ENCODE measurements around the gene LRMDA.

Gene LRMDA

DNA sequence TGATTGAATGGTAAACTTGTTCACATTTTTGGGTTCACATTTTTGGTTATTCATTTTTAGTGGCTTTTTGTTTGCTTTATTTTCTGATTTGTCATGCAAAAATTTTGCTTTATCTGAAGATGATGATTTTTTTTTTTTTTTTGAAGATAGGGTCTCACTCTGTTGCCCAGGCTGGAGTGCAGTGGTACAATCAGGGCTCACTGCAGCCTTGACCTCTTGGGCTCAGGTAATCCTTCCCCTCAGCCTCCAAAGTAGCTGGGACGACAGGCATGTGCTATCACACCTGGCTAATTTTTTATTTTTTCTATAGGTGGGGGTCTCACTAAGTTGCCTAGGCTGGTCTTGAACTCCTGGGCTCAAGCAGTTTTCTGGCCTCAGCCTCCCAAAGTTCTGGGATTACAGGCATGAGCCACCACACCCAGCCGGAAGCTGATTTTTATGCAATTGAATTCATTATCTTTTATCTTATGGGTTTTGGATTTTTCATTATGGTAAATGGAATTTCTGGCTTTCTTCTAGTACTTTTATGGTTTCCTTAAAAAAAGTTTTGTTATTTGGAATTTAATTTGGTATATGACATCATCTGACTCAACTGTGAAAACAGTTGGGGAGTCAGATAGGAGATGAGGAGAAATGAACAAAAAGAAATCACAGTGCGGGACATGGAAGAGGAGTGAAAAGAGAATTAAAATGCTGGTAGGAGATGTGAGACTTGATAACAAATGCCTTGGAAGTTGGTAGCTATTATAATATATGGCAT, 158.7 kb downstream of the LRMDA start:
- CTCF ChIA-PET = no interaction called here
- DNase-seq (ENCODE audit: extremely low spot score) = no peak
- POLR2A ChIA-PET = no interaction called here
- no peak for TF ChIP-seq CTCF (IDR thresholded peaks at IDR 0.05; ENCODE audit: control extremely low read depth, extremely low read depth, low read depth, missing control alignments)

- CTCF ChIA-PET = no interaction called here
Observed at GRCh38 chr10:75592151-75592787, 160.8 kb downstream of the LRMDA start.

GRCh38 chr10:75592791-75593643, 161.6 kb downstream of the LRMDA start:
- POLR2A ChIA-PET = no interaction called here
- DNase-seq (ENCODE audit: extremely low spot score) = no peak
- CTCF ChIA-PET = no interaction called here
- no peak for TF ChIP-seq CTCF (IDR thresholded peaks at IDR 0.05; ENCODE audit: control extremely low read depth, extremely low read depth, low read depth, missing control alignments)

More at GRCh38 chr10:75592151-75592787, 160.8 kb downstream of the LRMDA start:
- POLR2A ChIA-PET = no interaction called here
- DNase-seq (ENCODE audit: extremely low spot score) = no peak
- TF ChIP-seq CTCF (IDR thresholded peaks at IDR 0.05; ENCODE audit: control extremely low read depth, extremely low read depth, low read depth, missing control alignments) = no peak

DNA sequence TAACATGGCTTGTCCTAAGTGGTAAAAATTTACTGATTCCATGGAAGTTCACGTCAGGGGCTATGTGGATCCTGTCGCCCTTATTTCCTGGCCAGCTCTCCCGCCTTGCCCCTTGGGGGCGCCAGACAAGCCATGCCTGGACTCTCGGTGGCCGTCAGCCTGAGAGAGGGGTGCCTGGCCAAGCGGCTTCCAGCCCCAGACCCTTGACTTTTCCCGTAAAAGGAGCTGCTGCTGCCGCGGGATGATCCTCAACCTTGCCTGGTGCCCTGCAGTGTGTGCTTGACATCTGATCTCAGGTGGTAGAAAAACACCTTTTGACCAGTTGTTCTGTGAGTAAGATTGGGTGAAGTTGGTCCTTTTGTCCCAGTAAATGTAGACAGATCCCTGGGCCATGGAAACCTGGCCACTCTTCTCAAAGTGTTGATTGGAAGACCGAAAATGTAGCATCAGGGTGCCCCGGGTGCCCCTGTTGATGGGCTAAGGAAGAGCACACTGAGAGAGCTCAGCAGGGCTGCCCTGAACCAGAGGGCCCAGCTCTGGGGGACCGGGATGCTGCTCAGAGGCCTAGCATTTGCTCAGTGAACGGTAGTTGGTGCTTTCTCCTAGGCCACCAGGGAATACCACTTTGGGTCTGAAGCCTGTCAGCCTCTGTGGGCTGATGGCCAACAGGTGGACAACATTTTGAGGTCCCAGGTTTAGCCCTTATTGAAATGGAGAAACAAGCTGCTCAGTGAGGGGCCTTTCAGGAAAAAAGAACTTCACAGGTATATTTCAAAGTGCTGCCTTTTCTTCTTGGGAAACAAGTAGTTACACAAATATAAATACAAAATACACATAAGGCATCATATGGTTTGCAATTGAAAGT, 162.5 kb downstream of the LRMDA start:
- ChIA-PET POLR2A (interaction anchor here (0.6 kb wide), 1 partner anchor 89 kb away, joined by 3 read pairs; no protein-coding TSS in a partner anchor), CTCF (no interaction called here)
- no peak for TF ChIP-seq CTCF (IDR thresholded peaks at IDR 0.05; ENCODE audit: control extremely low read depth, extremely low read depth, low read depth, missing control alignments)
- DNase-seq (ENCODE audit: extremely low spot score) = no peak

DNA sequence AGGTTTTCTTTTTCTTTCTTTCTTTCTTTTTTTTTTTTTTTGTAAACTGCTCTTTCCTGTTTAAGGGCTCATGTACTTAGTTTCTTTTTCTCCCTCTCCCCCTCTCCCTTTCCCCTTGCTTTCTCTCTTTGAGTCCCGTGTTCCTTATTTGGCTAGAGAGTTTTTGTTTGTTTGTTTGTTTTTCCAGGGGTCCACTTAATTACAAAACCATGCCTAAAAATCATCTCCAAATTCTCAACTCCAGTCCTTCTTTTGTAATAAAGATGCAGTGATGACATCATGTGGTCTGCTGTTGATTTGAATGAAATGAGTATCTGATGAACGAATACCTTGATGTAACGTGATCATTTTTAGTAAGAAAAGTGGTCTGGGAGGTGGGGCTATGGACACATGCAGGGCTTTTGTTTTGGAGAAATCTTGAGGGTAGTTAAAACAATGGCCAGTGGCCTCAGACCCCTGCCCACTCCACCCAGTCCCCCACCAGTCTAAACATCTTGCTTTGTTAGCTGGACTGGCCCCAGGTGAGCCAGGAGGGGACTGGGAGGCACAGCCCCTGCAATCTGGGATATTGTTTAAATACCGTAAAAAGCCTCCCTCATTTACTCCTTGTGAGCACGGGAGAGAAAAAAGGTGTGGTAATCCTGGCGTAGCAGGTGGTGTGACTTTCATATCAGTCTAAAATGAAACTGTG, 165.7 kb downstream of the LRMDA start:
- TF ChIP-seq CTCF (IDR thresholded peaks at IDR 0.05; ENCODE audit: control extremely low read depth, extremely low read depth, low read depth, missing control alignments) = no peak
- no peak for DNase-seq (ENCODE audit: extremely low spot score)

More for the DNA sequence above, 165.7 kb downstream of the LRMDA start:
- ChIA-PET CTCF (interaction anchor here (1.1 kb wide), 1 partner anchor 60 kb away, joined by 3 read pairs; no protein-coding TSS in a partner anchor), POLR2A (no interaction called here)

Measured in GM10248 (cell line).